ENCODE measurements around the gene ATP13A5.

Gene ATP13A5

DNA sequence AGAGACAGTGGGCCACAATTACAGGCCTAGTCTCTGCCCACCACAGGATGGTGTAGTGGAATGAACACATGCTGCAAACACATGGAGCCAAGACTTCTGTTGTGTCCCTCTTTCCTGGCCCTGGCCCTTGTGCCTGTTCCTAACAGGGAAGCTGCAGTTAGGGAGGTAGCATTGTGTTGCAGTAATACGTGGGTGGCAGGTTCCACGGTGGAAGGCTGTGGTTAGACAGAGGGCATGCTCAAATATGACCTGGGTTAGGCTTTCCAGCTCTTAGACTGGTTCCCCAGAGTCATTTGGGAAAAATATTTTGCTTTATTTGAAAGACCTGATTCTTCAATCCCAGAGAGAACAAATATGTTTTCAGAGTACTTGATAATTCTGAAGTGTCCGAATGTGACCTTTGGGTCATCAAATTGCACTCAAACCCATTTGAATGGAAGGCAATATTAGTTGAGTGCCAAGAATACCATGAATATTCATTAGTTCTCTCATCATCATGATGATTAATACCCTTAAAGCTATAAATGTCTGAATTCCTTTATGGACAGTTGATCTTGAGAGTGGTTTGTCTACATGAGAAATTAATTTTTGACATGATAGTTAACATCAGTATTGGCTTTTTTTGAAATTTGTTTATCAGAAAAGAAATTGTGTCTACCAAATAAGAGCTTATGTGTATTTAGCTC is 109.1 kb downstream of the ATP13A5 start:
- no peak for DNase-seq

DNA sequence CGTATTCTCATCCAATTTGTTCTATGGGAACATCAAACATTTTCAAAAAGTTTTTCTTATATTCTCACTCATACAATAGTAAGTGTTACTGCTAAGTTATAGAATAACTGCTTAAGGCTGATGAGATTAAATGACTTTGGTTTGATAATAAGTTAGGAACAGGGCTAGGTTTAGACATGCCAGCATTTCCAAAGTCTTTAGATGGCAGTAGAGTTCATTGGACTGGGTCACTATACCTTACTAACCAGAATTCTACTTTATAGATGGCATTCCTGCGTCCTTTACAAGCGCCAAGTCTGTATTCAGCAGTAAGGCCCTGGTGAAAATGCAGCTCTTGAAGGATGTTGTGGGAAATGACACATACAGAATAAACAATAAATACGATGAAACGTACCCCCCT is 115.8 kb downstream of the ATP13A5 start:
- no peak for DNase-seq

DNA sequence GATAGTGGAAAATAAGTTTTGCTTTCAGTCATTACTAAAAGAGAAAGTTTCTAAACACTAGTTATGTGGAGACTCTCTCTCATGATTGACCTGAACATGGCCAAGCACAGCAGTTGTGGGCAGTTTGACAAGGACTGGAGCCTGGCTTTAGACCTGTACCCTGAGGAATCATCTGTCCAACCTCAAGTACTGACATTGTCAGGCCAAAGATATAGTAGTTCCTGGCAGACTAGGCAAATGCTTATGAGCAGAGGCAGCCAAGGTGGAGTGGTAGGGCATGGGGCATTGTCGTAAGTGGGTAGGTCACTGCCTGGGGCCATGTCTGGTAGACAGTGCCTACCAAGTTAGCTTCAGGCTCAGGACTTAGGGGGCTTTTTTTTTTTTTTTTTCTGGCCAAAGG is 116.6 kb downstream of the ATP13A5 start:
- DNase-seq, result no peak

DNA sequence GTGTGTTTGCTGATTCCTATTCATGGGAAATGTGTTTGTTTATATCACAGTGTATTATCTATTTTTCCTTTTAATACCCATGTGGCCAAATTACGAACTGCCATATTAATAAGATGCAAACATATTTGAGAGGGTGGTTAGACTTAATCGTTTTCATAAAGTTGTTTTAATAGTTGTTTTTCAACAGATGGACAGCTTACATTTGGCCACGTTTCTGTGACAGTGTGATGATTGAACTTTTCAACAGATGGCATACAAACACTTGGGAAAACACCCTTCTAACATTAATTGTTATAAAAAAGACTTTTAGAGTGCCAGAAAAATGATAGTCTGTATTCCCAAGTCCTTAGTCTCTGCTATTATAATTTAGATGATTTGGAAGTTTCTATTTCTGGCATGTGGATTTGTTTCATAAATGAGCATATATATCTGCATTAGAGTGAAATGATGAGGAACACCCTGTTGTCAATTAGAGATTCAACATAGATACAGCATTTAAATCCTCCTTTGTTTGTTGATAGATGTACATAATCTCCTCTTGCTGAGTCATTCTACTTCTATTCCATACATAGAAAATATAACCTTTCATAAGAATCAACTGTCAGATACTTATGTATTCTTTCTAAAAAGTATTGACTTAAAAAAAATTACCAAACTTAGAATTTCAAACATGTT is 124.4 kb downstream of the ATP13A5 start:
- DNase-seq, result no peak

DNA sequence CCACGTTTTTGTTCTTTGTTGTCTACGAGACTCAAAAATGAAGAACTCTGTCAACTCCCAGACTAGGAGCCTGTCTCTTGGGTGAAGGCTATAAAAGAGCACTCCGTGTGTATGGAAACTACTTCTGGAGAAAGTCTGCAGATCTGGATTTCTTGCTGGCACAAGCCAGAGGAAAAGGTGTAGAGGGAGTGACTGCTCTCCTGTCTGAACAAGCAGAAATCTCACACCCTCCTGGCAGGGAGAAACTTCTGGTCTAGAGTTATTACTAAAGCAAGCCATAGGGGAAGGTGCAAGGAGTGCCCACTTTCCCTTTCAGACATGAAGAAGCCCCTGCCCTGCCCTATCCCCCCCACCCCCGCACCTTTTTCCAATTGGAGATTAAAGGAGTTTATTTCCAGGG is 128.1 kb downstream of the ATP13A5 start:
- no peak for DNase-seq

DNA sequence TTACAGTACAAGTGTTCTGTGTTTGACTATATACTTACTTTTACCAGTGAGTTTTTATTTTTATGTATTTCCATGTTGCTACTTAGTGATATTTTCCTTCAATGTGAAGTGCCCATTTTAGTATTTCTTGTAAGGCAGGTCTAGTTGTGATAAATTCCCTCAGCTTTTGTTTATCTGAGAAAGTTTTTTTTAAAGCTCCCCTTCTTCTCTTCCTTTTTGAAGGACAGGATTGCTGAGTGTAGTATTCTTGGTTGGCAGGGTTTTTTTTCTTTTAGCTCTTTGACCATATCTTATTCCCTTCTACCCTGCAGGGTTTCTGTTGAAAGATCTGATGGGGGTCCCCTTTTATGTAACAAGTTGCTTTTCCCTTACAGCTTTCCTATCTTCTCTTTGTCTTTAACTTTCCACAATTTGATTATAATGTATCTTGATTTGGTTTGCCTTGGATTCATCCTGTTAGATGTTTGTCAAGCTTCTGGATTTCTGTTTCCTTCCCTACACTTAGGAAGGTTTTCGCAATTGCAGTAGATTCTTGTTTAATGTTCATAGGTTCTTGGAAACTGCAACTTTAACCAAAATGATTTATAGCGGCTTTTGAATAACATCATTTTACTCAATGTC is 129.6 kb downstream of the ATP13A5 start:
- DNase-seq, result no peak

DNA sequence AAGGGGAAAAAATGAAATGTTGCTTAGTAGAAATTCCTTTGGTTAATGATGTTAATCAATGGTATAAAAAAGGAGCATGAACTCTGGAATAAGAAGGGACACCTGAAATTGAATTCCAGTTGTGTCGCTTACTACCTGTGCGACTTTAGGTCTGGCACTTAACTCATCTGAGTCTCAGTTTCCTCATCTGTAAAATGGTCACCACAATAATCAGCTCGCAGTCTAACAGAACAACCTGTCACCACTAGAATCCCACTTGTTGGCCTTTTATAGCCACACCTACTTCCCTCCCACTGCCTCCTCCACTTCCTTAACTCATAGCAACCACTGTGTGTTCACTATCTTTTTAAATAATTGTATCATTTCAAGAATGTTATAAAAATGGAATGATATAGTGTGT is 135.0 kb downstream of the ATP13A5 start:
- no peak for DNase-seq

DNA sequence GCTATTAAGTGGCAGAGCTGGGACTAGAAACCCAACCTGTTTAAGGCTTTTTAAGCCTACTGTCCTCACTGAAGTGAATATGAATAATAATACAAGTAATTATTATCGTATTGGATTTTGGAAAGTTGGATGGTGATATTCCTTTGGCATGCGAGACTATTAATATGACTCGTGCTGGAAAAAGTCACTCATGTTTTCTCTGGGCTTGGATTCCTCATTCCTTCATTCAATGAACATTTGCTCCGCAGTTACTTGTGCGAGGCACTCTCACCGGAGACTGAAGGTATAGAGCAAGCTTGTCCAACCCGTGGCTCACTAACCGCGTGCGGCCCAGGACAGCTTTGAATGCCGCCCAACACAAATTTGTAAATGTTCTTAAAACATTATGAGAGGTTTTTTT is 136.8 kb downstream of the ATP13A5 start:
- no peak for DNase-seq

DNA sequence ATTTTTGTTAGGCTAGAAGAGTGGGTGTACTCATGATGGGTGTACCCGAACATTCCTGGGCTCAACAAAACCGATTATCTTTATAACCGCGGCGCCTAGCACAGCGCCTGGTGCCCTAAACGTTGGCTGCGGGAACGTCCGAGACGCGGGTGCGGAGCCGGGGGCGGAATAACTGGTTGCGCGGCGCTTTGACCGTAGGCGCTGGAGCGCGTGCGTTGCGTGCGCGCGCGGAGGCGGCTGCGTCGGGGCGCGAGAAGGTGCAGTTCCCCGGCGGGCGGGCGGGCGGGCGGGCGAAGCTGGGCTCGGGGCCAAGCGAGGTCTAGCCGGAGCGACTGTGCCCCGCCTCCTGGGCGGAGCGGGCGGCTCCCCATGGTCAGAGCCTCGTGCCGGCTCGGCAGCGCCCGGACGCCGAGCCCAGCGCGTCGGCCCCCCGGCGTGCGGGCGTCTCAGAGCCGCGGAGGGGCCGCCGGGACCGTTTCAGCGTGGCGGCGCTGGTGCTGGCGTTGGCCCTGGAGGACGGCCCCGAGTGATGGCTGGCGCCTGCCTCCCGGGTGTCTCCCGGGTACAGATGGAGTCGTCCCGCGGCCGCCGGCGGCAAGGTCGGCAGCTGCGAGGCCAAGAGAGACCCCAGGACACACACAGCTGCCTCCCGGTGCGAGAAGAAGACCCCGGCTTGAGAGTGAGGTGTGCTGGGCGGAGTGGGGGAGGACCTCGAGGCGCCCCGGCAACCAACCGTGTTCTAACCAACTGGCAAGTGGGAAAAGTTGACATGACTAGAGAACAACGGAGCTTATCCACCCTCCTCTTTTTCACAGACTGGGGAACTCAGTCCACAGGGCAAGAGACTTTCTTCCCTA is 137.5 kb downstream of the ATP13A5 start, which contains the start of gene PLAAT1:
TSS of gene PLAAT1 (plus strand) at position 373 of the 857 bp plus-strand sequence. CDS start 14,429 bp downstream, outside the sequence.
- DNase-seq, result peak; percentile 31

DNA sequence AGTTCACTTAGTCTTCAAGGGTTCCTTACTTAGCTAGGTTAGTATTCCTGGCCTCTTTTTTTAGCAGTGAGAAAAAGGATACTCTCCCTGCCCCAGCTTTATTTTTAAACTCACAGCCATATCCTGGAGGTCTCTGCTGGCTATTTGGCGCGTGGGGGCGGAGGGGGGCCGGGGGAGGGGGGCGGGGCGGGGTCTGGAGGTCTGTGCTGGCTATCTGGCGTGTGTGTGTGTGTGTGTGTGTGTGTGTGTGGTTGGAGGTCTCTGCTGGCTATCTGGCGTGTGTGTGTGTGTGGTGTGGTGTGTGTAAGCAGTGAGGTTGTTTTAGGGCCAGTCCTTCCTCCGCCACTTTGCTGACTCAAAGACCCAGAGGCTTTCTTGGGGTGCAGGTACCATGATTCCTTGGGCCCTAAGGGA is 138.1 kb downstream of the ATP13A5 start:
- no peak for DNase-seq

DNA sequence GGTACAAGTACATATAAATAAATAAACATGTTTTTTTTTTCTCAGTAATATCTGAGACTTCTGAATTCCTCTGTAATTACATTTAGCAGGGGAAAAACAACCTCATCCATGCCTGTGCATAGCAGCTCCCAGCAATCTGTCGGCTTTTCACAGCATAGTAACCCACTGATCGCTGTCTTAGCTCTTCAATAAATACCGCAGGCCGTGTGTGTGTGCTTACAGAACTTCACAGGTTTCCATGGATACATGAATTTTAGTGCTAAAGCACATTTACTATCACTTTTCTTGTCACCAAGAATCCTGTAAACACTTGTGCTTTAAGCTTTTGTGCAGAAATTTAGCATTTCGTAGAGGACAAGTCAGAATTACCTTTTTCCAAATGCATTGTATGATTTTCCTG is 141.5 kb downstream of the ATP13A5 start:
- no peak for DNase-seq

DNA sequence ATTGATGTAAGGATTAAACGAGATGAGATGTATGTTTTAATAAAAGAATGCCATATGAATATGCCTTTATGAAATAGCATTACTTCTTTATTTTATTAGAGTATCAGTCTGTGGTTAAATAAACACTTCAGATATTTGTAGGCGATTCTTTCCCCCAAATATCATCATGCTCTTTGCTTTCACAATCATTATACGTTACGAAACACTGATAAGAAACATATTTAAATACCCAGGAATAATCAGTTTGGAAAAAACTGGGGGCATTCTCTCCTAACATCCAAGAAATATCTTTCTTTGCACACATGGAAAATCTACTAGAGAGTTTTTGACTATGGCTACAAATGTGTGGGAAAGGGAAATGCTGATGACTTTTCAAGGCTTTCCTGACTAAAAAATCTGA is 142.0 kb downstream of the ATP13A5 start:
- no peak for DNase-seq

DNA sequence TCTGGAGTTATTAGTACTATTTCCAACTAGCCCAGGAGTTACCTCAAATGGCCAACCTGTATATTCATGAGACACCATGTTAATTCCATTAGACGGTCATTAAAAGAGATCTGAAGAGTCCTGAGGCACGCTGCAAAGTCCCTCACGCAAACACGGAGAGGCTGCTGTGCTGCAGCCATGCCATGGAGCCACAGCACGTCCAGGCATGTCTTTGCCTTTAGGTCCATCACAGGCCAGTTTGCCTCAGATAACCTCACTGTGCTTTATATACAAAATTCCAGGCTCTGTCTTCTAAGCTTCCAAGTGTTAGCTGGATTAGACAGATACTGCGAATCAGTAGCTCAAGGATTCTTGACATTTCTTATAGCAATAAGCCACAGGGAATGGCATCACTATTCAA is 147.4 kb downstream of the ATP13A5 start:
- DNase-seq, result no peak

DNA sequence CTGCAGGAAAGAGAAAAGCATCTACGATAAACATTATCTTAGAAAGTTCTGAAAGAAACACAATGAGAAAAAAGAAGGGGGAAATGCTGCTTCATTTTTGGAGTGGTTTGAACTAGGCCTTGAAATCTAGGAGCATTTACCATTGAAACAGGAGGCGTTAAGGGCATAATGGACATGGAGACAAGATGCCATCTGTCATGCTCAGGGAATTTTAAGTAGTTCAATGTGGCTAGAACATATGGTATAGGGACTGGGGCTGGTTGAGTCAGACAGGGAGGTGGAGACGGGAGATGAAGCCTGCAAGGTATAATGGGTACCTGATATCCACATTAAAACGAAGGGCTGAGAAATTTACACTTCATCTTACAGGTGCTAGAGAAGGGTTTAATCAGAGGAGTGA is 147.9 kb downstream of the ATP13A5 start:
- no peak for DNase-seq

DNA sequence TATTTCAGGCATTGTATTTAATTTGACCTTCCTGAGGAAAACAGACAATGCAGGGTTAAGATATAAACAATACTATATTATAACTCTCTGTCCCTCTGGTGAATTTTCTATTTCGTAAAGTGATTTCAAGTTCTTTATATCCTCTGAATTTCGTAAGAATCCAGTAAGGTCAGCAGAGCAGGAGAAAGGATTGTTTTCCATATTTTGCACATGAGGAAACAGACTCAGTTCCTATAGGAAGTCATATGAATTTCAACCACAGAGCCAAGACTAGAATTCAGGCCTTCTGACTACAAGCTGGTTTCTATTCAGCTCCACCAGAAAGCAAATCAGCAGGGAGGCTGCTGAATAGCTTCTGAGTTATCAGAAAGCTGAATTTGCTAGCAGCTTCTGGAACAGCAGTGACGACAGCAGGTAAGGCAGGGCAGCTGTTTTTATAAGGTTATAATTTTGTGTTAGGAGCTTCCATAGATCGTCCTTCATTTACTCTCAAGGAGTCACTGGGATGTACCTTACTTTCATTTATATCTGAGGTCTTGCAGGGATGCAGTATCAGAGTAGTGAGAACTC is 148.6 kb downstream of the ATP13A5 start:
- DNase-seq, result no peak

DNA sequence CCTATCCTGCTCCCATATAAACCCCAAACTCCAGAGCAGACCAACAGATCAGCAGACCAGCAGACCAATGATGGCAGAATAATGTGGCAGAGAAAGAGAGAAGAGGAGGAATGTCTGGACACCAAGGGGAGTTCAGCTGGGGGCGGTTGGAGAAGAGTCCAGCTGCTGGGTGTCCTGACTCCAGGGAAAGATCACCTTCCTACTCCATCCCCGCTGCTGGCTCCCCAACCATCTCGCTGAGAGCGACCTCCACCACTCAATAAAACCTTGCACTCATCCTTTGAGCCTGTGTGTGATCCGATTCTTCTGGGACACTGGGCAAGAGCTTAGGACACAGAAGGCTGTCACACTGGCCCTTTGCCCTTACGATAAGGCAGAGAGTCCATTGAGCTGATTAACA is 150.3 kb downstream of the ATP13A5 start:
- DNase-seq, result no peak

DNA sequence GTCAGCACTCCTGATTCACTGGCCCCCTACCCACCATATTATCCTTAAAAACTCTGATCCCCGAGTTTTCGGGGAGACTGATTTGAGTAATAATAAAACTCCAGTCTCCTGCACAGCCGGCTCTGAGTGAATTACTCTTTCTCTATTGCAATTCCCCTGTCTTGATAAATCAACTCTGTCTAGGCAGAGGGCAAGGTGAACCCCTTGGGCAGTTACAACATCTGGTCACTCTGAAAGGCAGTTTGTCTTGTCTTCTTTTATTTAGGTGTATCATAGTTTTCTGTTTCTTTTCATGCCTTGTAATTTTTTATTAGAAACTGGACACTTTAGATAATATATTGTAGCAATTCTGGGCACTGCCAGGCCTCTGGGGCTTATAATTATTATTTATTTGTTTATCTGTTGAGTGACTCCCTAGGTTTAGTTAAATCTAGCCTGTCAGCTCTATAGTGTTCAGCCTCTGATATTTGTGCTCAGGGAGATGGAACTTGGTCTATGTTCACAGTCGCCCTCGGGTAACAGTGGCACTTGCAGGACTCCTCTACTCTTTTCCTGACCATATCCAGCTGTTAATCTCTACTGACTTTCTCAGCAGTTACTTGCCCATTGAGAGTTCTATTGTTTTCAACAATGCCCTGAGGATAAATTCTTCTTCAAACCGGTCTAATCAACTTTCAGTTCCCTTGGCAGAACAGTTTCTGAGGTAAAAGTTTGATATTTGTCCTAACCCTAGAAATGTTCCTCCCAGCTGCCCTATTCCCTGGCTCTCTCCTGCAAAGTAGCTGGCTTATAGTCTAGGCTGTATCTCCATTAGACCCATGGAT is 153.0 kb downstream of the ATP13A5 start:
- no peak for DNase-seq
